ENCODE data around the gene XPO6.

Gene XPO6

GRCh38 chr16:28208131-28208530, 3.6 kb downstream of the XPO6 start:
- DNase-seq (ENCODE audit: low read depth), result no peak

GRCh38 chr16:28207399-28207798, 4.4 kb downstream of the XPO6 start:
- DNase-seq (ENCODE audit: low read depth), result no peak

- no peak for DNase-seq (ENCODE audit: low read depth)
Observed at GRCh38 chr16:28205974-28206373, 5.8 kb downstream of the XPO6 start.

GRCh38 chr16:28205117-28205899, 6.5 kb downstream of the XPO6 start:
- no peak for DNase-seq (ENCODE audit: low read depth)

GRCh38 chr16:28204622-28205021, 7.1 kb downstream of the XPO6 start:
- DNase-seq (ENCODE audit: low read depth), result no peak

GRCh38 chr16:28204204-28204603, 7.6 kb downstream of the XPO6 start:
- no peak for DNase-seq (ENCODE audit: low read depth)

GRCh38 chr16:28202147-28202746, 9.5 kb downstream of the XPO6 start:
- no peak for DNase-seq (ENCODE audit: low read depth)

GRCh38 chr16:28200661-28201060, 11.1 kb downstream of the XPO6 start:
- no peak for DNase-seq (ENCODE audit: low read depth)

GRCh38 chr16:28196387-28196987, 15.3 kb downstream of the XPO6 start:
- no peak for DNase-seq (ENCODE audit: low read depth)

GRCh38 chr16:28195859-28196258, 15.9 kb downstream of the XPO6 start:
- DNase-seq (ENCODE audit: low read depth), result no peak

GRCh38 chr16:28193530-28194423, 18.0 kb downstream of the XPO6 start:
- no peak for DNase-seq (ENCODE audit: low read depth)

- peak; percentile 58 for DNase-seq (ENCODE audit: low read depth)
Observed at GRCh38 chr16:28192806-28193529, 18.8 kb downstream of the XPO6 start.

GRCh38 chr16:28191364-28191960, 20.3 kb downstream of the XPO6 start:
- no peak for DNase-seq (ENCODE audit: low read depth)

- no peak for DNase-seq (ENCODE audit: low read depth)
Observed at GRCh38 chr16:28189245-28189644, 22.5 kb downstream of the XPO6 start.

- DNase-seq (ENCODE audit: low read depth), result no peak
Observed at GRCh38 chr16:28188085-28188916, 23.5 kb downstream of the XPO6 start.

- no peak for DNase-seq (ENCODE audit: low read depth)
Observed at GRCh38 chr16:28187595-28188004, 24.2 kb downstream of the XPO6 start.

- DNase-seq (ENCODE audit: low read depth), result no peak
Observed at GRCh38 chr16:28186752-28187151, 25.0 kb downstream of the XPO6 start.

GRCh38 chr16:28185696-28186095, 26.1 kb downstream of the XPO6 start:
- no peak for DNase-seq (ENCODE audit: low read depth)

GRCh38 chr16:28184625-28185024, 27.1 kb downstream of the XPO6 start:
- DNase-seq (ENCODE audit: low read depth), result no peak

GRCh38 chr16:28183930-28184329, 27.8 kb downstream of the XPO6 start:
- DNase-seq (ENCODE audit: low read depth), result no peak

All from stimulated activated CD8-positive, alpha-beta memory T cell treated with anti-CD3 and anti-CD28 coated beads, Interleukin-15, amount 100 ng/mL, for 1 hour (primary cell).